MM.1S (cell line): Measurements from ENCODE around the gene SNAPC4.

ENCODE experiments used
- DNase-seq: peaks from one replicate; pipeline ENCODE4 v3.0.0-alpha.2; 2015
- H2AFZ ChIP-seq: fragments of 300-600 bp; sonication (generic); 2 replicates; pipeline ENCODE4 v1.6.0; 2016; ENCODE audit warnings: antibody characterized with exemption, low read length
- H3F3A ChIP-seq: fragments of 300-600 bp; sonication (generic); 2 replicates; pipeline ENCODE4 v1.6.1; 2016; ENCODE audit warnings: mild to moderate bottlenecking, antibody characterized with exemption, low read length, moderate library complexity, mixed read lengths; ENCODE audit not compliant: insufficient read depth
- H3K27ac ChIP-seq: fragments of 300-600 bp; sonication (generic); 2 replicates; pipeline ENCODE4 v1.5.1; 2016; ENCODE audit warnings: mild to moderate bottlenecking, low read length
- H3K27me3 ChIP-seq: fragments of 300-600 bp; sonication (generic); replicated peaks from 2 replicates; pipeline ENCODE4 v1.6.0; 2016; ENCODE audit warnings: low read length; ENCODE audit not compliant: insufficient read depth
- H3K36me3 ChIP-seq: fragments of 300-600 bp; sonication (generic); replicated peaks from 2 replicates; pipeline ENCODE4 v1.6.1; 2016; ENCODE audit warnings: mild to moderate bottlenecking, low read length, mixed read lengths; ENCODE audit not compliant: insufficient read depth
- H3K4me1 ChIP-seq: fragments of 300-600 bp; sonication (generic); 2 replicates; pipeline ENCODE4 v1.6.1; 2016; ENCODE audit warnings: low read length, mixed read lengths
- H3K4me2 ChIP-seq: fragments of 300-600 bp; sonication (generic); 2 replicates; pipeline ENCODE4 v1.6.0; 2016; ENCODE audit warnings: low read depth, low read length
- H3K4me3 ChIP-seq: fragments of 300-600 bp; sonication (generic); 2 replicates; pipeline ENCODE4 v1.5.1; 2016; ENCODE audit warnings: low read length, mixed read lengths
- H3K79me2 ChIP-seq: fragments of 300-600 bp; sonication (generic); 2 replicates; pipeline ENCODE4 v1.6.1; 2016; ENCODE audit warnings: mixed run types, low read length, mixed read lengths
- H3K9ac ChIP-seq: fragments of 300-600 bp; sonication (generic); 2 replicates; pipeline ENCODE4 v1.6.1; 2016; ENCODE audit warnings: low read length, mixed read lengths
- H3K9me2 ChIP-seq: fragments of 300-600 bp; sonication (generic); replicated peaks from 2 replicates; pipeline ENCODE4 v1.6.1; 2016; ENCODE audit warnings: mild to moderate bottlenecking, low read length, mixed read lengths; ENCODE audit not compliant: insufficient read depth
- H3K9me3 ChIP-seq: fragments of 300-600 bp; sonication (generic); replicated peaks from 2 replicates; pipeline ENCODE4 v1.6.1; 2016; ENCODE audit warnings: mild to moderate bottlenecking, low read length, mixed read lengths; ENCODE audit not compliant: insufficient read depth
- H4K20me1 ChIP-seq: fragments of 300-600 bp; sonication (generic); 2 replicates; pipeline ENCODE4 v1.6.1; 2016; ENCODE audit warnings: mild to moderate bottlenecking, low read length, moderate library complexity, mixed read lengths; ENCODE audit not compliant: insufficient read depth
- EZH2 ChIP-seq: fragments of 300-600 bp; sonication (generic); optimal IDR thresholded peaks from 2 replicates; pipeline ENCODE3; 2017; ENCODE audit warnings: low read depth, mild to moderate bottlenecking, antibody characterized with exemption, low read length, mixed read lengths
- EZH2phosphoT487 ChIP-seq: fragments of 300-600 bp; sonication (generic); IDR thresholded peaks from 2 replicates; pipeline ENCODE4 v1.6.1; 2018; ENCODE audit warnings: antibody characterized with exemption, low read length
- TF ChIP-seq, protein P1 (sequence below): fragments of 300-600 bp; sonication (generic); IDR thresholded peaks from 2 replicates; pipeline ENCODE4 v1.5.1; 2016; ENCODE audit warnings: antibody characterized with exemption, low read length, mixed read lengths

SNAPC4 gene

DNA sequence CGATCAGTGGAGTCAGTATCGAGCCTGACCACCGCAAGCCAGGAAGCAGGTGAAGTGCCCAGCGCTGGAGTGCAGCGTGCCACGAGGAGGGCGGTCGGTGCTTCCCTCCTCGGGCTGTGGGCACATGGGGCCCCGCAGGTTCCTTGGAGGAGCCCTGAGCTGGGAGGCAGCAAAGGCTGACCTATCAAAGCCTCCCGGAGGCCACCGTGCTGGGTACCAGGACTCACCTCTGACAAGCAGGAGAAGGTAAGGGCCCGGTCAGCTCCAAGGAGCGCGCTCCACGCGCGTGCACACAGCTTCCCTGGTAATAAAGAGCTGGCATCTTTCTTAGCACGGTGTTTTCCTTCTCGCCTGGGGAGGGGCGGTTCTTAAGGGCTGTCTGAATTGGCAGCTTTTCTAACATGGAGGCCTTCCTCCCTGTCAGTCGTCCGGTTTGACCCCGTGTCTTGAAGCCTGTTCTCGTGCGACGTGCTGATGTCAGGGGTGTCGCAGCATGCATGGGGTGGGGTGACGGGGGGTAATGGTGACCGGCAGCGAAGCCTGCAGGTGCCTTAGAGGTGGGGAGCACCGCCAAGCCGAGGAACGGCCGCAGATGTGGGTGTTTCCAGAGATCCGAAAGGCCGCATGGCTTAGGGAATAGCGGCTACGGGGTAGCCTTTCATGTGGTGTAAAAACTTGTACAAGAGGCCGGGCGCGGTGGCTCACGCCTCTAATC lies 23.6 kb upstream of the SNAPC4 start:
- H3K27me3 ChIP-seq, result no peaks in the 10 kb centered on the region
- no peaks in the 10 kb centered on the region for H3K9me3 ChIP-seq
- no peaks in the 10 kb centered on the region for H3K79me2 ChIP-seq
- H3K9me2 ChIP-seq, result no peaks in the 10 kb centered on the region
- H2AFZ ChIP-seq, result no peak overlapping the region
- H3K4me3 ChIP-seq, result no peak overlapping the region
- H4K20me1 ChIP-seq, result no peaks in the 10 kb centered on the region
- no peak overlapping the region for H3K27ac ChIP-seq
- H3K4me2 ChIP-seq, result no peak overlapping the region
- TF ChIP-seq EZH2phosphoT487 (no peak), EZH2 (no peak)
- TF ChIP-seq, protein P1, sequence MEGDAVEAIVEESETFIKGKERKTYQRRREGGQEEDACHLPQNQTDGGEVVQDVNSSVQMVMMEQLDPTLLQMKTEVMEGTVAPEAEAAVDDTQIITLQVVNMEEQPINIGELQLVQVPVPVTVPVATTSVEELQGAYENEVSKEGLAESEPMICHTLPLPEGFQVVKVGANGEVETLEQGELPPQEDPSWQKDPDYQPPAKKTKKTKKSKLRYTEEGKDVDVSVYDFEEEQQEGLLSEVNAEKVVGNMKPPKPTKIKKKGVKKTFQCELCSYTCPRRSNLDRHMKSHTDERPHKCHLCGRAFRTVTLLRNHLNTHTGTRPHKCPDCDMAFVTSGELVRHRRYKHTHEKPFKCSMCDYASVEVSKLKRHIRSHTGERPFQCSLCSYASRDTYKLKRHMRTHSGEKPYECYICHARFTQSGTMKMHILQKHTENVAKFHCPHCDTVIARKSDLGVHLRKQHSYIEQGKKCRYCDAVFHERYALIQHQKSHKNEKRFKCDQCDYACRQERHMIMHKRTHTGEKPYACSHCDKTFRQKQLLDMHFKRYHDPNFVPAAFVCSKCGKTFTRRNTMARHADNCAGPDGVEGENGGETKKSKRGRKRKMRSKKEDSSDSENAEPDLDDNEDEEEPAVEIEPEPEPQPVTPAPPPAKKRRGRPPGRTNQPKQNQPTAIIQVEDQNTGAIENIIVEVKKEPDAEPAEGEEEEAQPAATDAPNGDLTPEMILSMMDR, result no peak
- no peak for DNase-seq
- H3K4me1 ChIP-seq, result no peaks in the 10 kb centered on the region
- no peak overlapping the region for H3K9ac ChIP-seq
- no peaks in the 10 kb centered on the region for H3F3A ChIP-seq
- peaks cover 3% of the 10 kb centered on the region; the same call in 1 of the 2 replicates for H3K36me3 ChIP-seq

DNA sequence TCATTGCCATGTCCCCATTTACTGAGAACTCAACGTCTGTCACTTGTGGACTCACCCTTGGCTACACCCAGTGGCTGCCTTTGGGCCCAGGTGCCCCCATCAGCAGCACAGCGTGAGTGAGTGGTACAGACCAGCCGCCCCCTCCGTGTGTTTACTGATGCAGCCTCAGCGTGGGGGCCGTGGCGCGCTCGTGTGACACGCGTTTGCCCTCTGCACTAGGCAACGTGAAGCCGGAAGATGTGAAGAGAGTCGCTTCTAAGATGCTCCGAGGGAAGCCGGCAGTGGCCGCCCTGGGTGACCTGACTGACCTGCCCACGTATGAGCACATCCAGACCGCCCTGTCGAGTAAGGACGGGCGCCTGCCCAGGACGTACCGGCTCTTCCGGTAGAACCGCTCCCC lies 22.9 kb upstream of the SNAPC4 start:
- Histone ChIP-seq H3K36me3 (peaks cover 3% of the 10 kb centered on the region; the same call in 1 of the 2 replicates), H3K9me2 (no peaks in the 10 kb centered on the region), H3K4me2 (no peak overlapping the region), H3F3A (no peaks in the 10 kb centered on the region), H4K20me1 (no peaks in the 10 kb centered on the region), H3K4me3 (no peak overlapping the region), H3K27ac (no peak overlapping the region), H3K9ac (no peak overlapping the region), H3K4me1 (no peaks in the 10 kb centered on the region), H2AFZ (no peak overlapping the region), H3K9me3 (no peaks in the 10 kb centered on the region), H3K27me3 (no peaks in the 10 kb centered on the region), H3K79me2 (no peaks in the 10 kb centered on the region)
- TF ChIP-seq EZH2phosphoT487 (no peak), EZH2 (no peak)
- TF ChIP-seq, protein P1, result no peak
- DNase-seq, result no peak

DNA sequence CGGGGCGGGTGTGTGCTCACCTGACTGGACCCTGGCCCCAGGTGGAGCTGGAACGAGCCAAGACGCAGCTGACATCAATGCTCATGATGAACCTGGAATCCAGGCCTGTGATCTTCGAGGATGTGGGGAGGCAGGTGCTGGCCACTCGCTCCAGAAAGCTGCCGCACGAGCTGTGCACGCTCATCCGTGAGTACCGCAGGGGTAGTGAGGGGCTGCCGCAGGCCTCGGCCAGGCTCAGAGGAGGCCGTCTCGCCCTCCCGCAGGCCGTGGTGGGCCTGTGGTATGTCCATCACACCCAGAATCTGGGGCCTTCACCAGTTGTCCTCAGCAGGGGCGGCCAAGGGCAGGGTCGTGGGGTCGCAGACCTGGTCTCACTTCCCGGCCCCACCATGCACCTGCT lies 21.8 kb upstream of the SNAPC4 start:
- no peak overlapping the region for H3K4me3 ChIP-seq
- H3K9ac ChIP-seq, result no peak overlapping the region
- H4K20me1 ChIP-seq, result no peaks in the 10 kb centered on the region
- no peak overlapping the region for H3K4me2 ChIP-seq
- peaks cover 3% of the 10 kb centered on the region; the same call in 1 of the 2 replicates for H3K36me3 ChIP-seq
- no peak overlapping the region for H2AFZ ChIP-seq
- no peaks in the 10 kb centered on the region for H3K9me2 ChIP-seq
- no peaks in the 10 kb centered on the region for H3K79me2 ChIP-seq
- TF ChIP-seq EZH2, result no peak
- TF ChIP-seq, protein P1, result no peak
- TF ChIP-seq EZH2phosphoT487, result no peak
- no peaks in the 10 kb centered on the region for H3F3A ChIP-seq
- H3K4me1 ChIP-seq, result no peaks in the 10 kb centered on the region
- no peak overlapping the region for H3K27ac ChIP-seq
- DNase-seq, result no peak
- no peaks in the 10 kb centered on the region for H3K9me3 ChIP-seq
- H3K27me3 ChIP-seq, result no peaks in the 10 kb centered on the region
